Endodermal cell (in vitro differentiated cells): ENCODE results near the gene NPHP4. TPM values are rescaled to one million over a fixed set of nuclear protein-coding genes. Genes with fewer than 3 reads are reported as not detected.

ENCODE experiments used
- DNase-seq: peaks from one replicate; pipeline ENCODE4 v3.0.0-alpha.2; 2017
- H3K27ac ChIP-seq: 2 replicates; pipeline ENCODE4 v1.5.1; 2013; ENCODE audit warnings: mild to moderate bottlenecking, low read depth, low read length, moderate library complexity
- H3K27me3 ChIP-seq: 2 replicates; pipeline ENCODE4 v1.6.1; 2013; ENCODE audit warnings: mild to moderate bottlenecking, low read length, moderate library complexity; ENCODE audit not compliant: insufficient read depth, control insufficient read depth, poor library complexity, severe bottlenecking
- H3K36me3 ChIP-seq: 2 replicates; pipeline ENCODE4 v1.7.0; 2013; ENCODE audit warnings: mild to moderate bottlenecking, low read length, moderate library complexity; ENCODE audit not compliant: control insufficient read depth, insufficient read depth
- H3K4me1 ChIP-seq: one replicate; pipeline ENCODE4 v1.7.0; 2013; ENCODE audit warnings: low read length; ENCODE audit not compliant: control insufficient read depth, insufficient read depth
- H3K4me3 ChIP-seq: 2 replicates; pipeline ENCODE4 v1.5.1; 2013; ENCODE audit warnings: mild to moderate bottlenecking, low read length, moderate library complexity
- H3K9ac ChIP-seq: 2 replicates; pipeline ENCODE4 v1.6.1; 2013; ENCODE audit warnings: mild to moderate bottlenecking, low read length, moderate library complexity; ENCODE audit not compliant: poor library complexity, severe bottlenecking; ENCODE audit errors: extremely low read depth
- H3K9me3 ChIP-seq: 2 replicates; pipeline ENCODE4 v1.6.1; 2013; ENCODE audit warnings: mild to moderate bottlenecking, low read length, moderate library complexity; ENCODE audit not compliant: control insufficient read depth
- H3K27ac Mint-ChIP-seq: 2 replicates; pipeline ENCODE4 v1.8.0; 2020; ENCODE audit warnings: mixed read lengths
- H3K27me3 Mint-ChIP-seq: 2 replicates; pipeline ENCODE4 v1.8.0; 2021; ENCODE audit warnings: mild to moderate bottlenecking, mixed read lengths; ENCODE audit not compliant: insufficient read depth
- H3K36me3 Mint-ChIP-seq: 2 replicates; pipeline ENCODE4 v1.8.0; 2020; ENCODE audit warnings: low read depth, mixed read lengths
- H3K4me1 Mint-ChIP-seq: 2 replicates; pipeline ENCODE4 v1.8.0; 2020; ENCODE audit warnings: mixed read lengths
- H3K4me3 Mint-ChIP-seq: 2 replicates; pipeline ENCODE4 v1.8.0; 2020; ENCODE audit warnings: mild to moderate bottlenecking, moderate library complexity, mixed read lengths
- H3K9me3 Mint-ChIP-seq: 2 replicates; pipeline ENCODE4 v1.8.0; 2020; ENCODE audit warnings: mild to moderate bottlenecking, mixed read lengths
- WGBS, 2 experiments: methylation state at CpG; one replicate each; pipeline versions ENCODE4 v1.1.5 to v1.1.7; 2013; ENCODE audit warnings: missing lambda C conversion rate in 2 of 2, mixed read lengths in 1 of 2; ENCODE audit not compliant: insufficient coverage in 1 of 2, insufficient read length in 1 of 2; 5-methylcytosine and 5-hydroxymethylcytosine counted together
- total RNA-seq, 2 donors: library from RNA; stranded (reverse); fragmentation: NEBNext Ultra II Directional in 1 of 2; extraction: Animal tissue kit (Norgen Biotek cat#: 25700) in 1 of 2; gene quantifications; 2 replicates in 1 of 2; 3 replicates in 1 of 2; pipeline ENCODE4 v1.2.1, GENCODE V29; 2021
- TF ChIP-seq, protein P1 (sequence below): fragments of 200-600 bp; sonication (generic); conservative IDR thresholded peaks from 2 replicates; pipeline ENCODE4 v1.5.0; 2021; ENCODE audit warnings: antibody characterized with exemption, mild to moderate bottlenecking

Gene NPHP4
- total RNA-seq, 2 donors from 2014 or later = 19.1 to 25.4 TPM

GRCh38 chr1:5815716-5816115 is 176.5 kb downstream of the NPHP4 start:
- Histone ChIP-seq H3K27ac (no peak overlapping the region), H3K9ac (no peak overlapping the region), H3K27me3 (no peaks in the 10 kb centered on the region), H3K36me3 (no peaks in the 10 kb centered on the region), H3K4me1 (no peaks in the 10 kb centered on the region), H3K4me3 (no peak overlapping the region), H3K9me3 (peaks cover 25% of the 10 kb centered on the region)
- H3K36me3 Mint-ChIP-seq = peaks cover 4% of the 10 kb centered on the region
- H3K27me3 Mint-ChIP-seq = peaks cover 33% of the 10 kb centered on the region
- TF ChIP-seq, protein P1, sequence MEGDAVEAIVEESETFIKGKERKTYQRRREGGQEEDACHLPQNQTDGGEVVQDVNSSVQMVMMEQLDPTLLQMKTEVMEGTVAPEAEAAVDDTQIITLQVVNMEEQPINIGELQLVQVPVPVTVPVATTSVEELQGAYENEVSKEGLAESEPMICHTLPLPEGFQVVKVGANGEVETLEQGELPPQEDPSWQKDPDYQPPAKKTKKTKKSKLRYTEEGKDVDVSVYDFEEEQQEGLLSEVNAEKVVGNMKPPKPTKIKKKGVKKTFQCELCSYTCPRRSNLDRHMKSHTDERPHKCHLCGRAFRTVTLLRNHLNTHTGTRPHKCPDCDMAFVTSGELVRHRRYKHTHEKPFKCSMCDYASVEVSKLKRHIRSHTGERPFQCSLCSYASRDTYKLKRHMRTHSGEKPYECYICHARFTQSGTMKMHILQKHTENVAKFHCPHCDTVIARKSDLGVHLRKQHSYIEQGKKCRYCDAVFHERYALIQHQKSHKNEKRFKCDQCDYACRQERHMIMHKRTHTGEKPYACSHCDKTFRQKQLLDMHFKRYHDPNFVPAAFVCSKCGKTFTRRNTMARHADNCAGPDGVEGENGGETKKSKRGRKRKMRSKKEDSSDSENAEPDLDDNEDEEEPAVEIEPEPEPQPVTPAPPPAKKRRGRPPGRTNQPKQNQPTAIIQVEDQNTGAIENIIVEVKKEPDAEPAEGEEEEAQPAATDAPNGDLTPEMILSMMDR = no peak
- no peak overlapping the region for H3K4me3 Mint-ChIP-seq
- no peak for DNase-seq
- H3K27ac Mint-ChIP-seq = no peak overlapping the region
- peaks cover 40% of the 10 kb centered on the region for H3K9me3 Mint-ChIP-seq
- WGBS, 2 experiments = 79 to 85% methylated on average over 2 to 4 of the region's 4 CpGs
- H3K4me1 Mint-ChIP-seq = no peaks in the 10 kb centered on the region

DNA sequence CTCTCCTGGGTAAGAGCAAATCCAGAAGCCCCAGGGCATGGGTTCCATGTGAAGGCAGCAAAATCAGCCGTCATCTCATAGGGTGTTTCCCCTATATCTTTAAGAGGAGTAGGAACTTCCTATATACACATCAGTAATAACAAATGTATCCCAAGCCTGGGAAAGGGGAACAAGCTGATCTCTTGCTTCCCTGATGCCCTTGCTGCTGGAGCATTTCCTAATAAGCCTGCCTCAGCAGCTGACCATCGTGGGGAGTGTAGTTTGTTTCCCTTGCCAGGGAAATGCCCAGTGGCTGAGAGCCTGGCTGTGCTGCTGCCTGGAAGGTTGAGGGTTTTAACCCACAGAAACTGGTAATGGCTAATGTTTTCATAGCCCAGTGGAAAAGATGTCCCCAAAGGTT is 177.0 kb downstream of the NPHP4 start:
- Mint-ChIP-seq H3K4me3 (no peak overlapping the region), H3K27me3 (peaks cover 28% of the 10 kb centered on the region)

GRCh38 chr1:5814046-5814619 is 178.1 kb downstream of the NPHP4 start:
- peaks cover 36% of the 10 kb centered on the region for H3K9me3 Mint-ChIP-seq
- no peak overlapping the region for H3K27ac Mint-ChIP-seq
- Histone ChIP-seq H3K4me3 (no peak overlapping the region), H3K9me3 (peaks cover 25% of the 10 kb centered on the region), H3K27me3 (no peaks in the 10 kb centered on the region), H3K4me1 (no peaks in the 10 kb centered on the region), H3K27ac (no peak overlapping the region), H3K36me3 (no peaks in the 10 kb centered on the region), H3K9ac (no peak overlapping the region)
- H3K4me3 Mint-ChIP-seq = no peak overlapping the region
- peaks cover 4% of the 10 kb centered on the region for H3K36me3 Mint-ChIP-seq
- TF ChIP-seq, protein P1 = no peak
- no peak for DNase-seq
- H3K4me1 Mint-ChIP-seq = no peaks in the 10 kb centered on the region
- peaks cover 19% of the 10 kb centered on the region for H3K27me3 Mint-ChIP-seq
- 84 to 96% methylated on average over 13 to 25 of the region's 25 CpGs for WGBS, 2 experiments

More for the DNA sequence above, 177.0 kb downstream of the NPHP4 start:
- TF ChIP-seq, protein P1 = no peak
- H3K36me3 Mint-ChIP-seq = peaks cover 4% of the 10 kb centered on the region
- Histone ChIP-seq H3K4me1 (no peaks in the 10 kb centered on the region), H3K9ac (no peak overlapping the region), H3K9me3 (peaks cover 25% of the 10 kb centered on the region), H3K36me3 (no peaks in the 10 kb centered on the region), H3K4me3 (no peak overlapping the region), H3K27ac (no peak overlapping the region), H3K27me3 (no peaks in the 10 kb centered on the region)
- H3K4me1 Mint-ChIP-seq = no peaks in the 10 kb centered on the region
- WGBS, 2 experiments = 88 to 90% methylated on average over 1 to 2 of the region's 2 CpGs
- H3K9me3 Mint-ChIP-seq = peaks cover 40% of the 10 kb centered on the region
- no peak overlapping the region for H3K27ac Mint-ChIP-seq
- no peak for DNase-seq
